HepG2 (cell line): ENCODE results near the gene PALM3.

Experiments
- ASH2L ChIP-seq: fragments of 300-600, 200-600 bp; sonication (generic); IDR thresholded peaks from 2 replicates; pipeline ENCODE4 v1.7.0; 2017; ENCODE audit warnings: low read depth, mild to moderate bottlenecking, moderate library complexity, mixed read lengths, low read length; ENCODE audit not compliant: insufficient read length
- HOXD1 ChIP-seq: sonication (generic); formaldehyde crosslinking; IDR thresholded peaks from 2 replicates; pipeline ENCODE4 v1.5.0; 2020; ENCODE audit warnings: missing genetic modification reagents
- POLR2A ChIP-seq, 2 experiments: IDR thresholded peaks; 2 replicates each; pipeline ENCODE4 v1.6.1; 2011; ENCODE audit warnings: low read depth in 2 of 2, low read length in 2 of 2, mild to moderate bottlenecking in 1 of 2, moderate library complexity in 1 of 2; ENCODE audit not compliant: insufficient read depth in 1 of 2
- U2AF1 ChIP-seq: fragments of 200-400 bp; formaldehyde crosslinking; optimal IDR thresholded peaks from 2 replicates; pipeline ENCODE3; 2017; ENCODE audit warnings: mild to moderate bottlenecking, low read depth, low read length
- ZNF121 ChIP-seq: sonication (generic); formaldehyde crosslinking; IDR thresholded peaks from 2 replicates; pipeline ENCODE4 v1.5.0; 2020; ENCODE audit warnings: mild to moderate bottlenecking, missing genetic modification reagents
- ZNF780A ChIP-seq: sonication (generic); formaldehyde crosslinking; IDR thresholded peaks from 2 replicates; pipeline ENCODE4 v1.8.0; 2022; ENCODE audit warnings: mild to moderate bottlenecking, missing genetic modification reagents, moderate library complexity

DNA sequence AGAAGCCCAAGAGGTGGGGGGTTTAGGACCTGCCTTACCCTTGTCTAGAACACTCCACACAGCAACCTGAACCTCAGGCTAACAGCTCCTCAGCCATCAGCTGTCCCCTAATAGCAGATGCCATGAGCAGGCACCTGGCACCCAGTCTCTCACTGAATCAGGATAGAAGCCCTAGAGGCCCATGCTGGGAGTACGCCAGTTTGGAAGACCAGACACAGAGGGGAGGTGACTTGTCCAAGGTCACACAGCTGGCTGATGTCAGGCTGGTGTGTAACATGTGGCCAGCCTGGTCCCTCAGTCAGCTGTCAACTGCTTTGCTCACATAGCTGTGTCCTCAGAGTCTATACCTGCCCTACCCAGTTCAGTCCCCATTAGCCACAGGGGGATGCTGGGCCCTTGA lies 41.4 kb upstream of the PALM3 start:
- TF ChIP-seq HOXD1 (CRISPR knock-in tag) (no peak), ZNF121 (CRISPR knock-in tag) (no peak), ASH2L (no peak), ZNF780A (CRISPR knock-in tag) (no peak), U2AF1 (no peak), POLR2A (IDR thresholded peaks at IDR 0.05; ENCODE audit: insufficient read depth in 1 of 2, low read depth in 2 of 2, low read length in 2 of 2) (no peak)
